ENCODE data around the gene PI4KB. TPM values are rescaled to one million over a fixed set of nuclear protein-coding genes. Genes with fewer than 3 reads are reported as not detected.
A peak's percentile ranks its signal among the peaks of the same experiment; 100 is the strongest.

Gene PI4KB
- total RNA-seq, 1 experiment from 2014 or later, result 50.7 TPM

GRCh38 chr1:151287341-151287699 lies 39.9 kb downstream of the PI4KB start:
- no peak for DNase-seq
- intact Hi-C loops (cut with micrococcal nuclease; ENCODE audit: unreplicated experiment), result no loop called here
- BruUV-seq (replicated peaks), result no TSS peak
- H3K27ac Mint-ChIP-seq (ENCODE audit: unreplicated experiment), result no peak overlapping the region
- peaks cover 13% of the 10 kb centered on the region for H3K4me1 Mint-ChIP-seq (ENCODE audit: low read depth, unreplicated experiment)
- H3K9me3 Mint-ChIP-seq (ENCODE audit: low read depth, unreplicated experiment), result no peaks in the 10 kb centered on the region
- CTCF ChIA-PET, result no interaction called here
- no peaks in the 10 kb centered on the region for H3K27me3 Mint-ChIP-seq (ENCODE audit: unreplicated experiment)
- TF ChIP-seq CTCF (IDR thresholded peaks at IDR 0.05; ENCODE audit: unreplicated experiment), result no peak
- peaks cover 89% of the 10 kb centered on the region for H3K36me3 Mint-ChIP-seq (ENCODE audit: insufficient read depth, unreplicated experiment)
- H3K4me3 Mint-ChIP-seq (ENCODE audit: low read depth, unreplicated experiment), result no peak overlapping the region

- CTCF ChIA-PET, result no interaction called here
- Mint-ChIP-seq H3K4me3 (ENCODE audit: low read depth, unreplicated experiment) (no peak overlapping the region), H3K27me3 (ENCODE audit: unreplicated experiment) (no peaks in the 10 kb centered on the region), H3K27ac (ENCODE audit: unreplicated experiment) (no peak overlapping the region), H3K4me1 (ENCODE audit: low read depth, unreplicated experiment) (peaks cover 13% of the 10 kb centered on the region), H3K9me3 (ENCODE audit: low read depth, unreplicated experiment) (no peaks in the 10 kb centered on the region), H3K36me3 (ENCODE audit: insufficient read depth, unreplicated experiment) (peaks cover 91% of the 10 kb centered on the region)
- no peak for TF ChIP-seq CTCF (IDR thresholded peaks at IDR 0.05; ENCODE audit: unreplicated experiment)
- DNase-seq, result no peak
- BruUV-seq (replicated peaks), result no TSS peak
- intact Hi-C loops (cut with micrococcal nuclease; ENCODE audit: unreplicated experiment), result no loop called here
Observed at GRCh38 chr1:151286619-151287340, 40.4 kb downstream of the PI4KB start.

- CTCF ChIA-PET, result interaction anchor here (0.6 to 1.0 kb wide), 3 partner anchors 17 to 115 kb away, joined by 3 to 5 read pairs (median 4); no protein-coding TSS in a partner anchor
- Mint-ChIP-seq H3K36me3 (ENCODE audit: insufficient read depth, unreplicated experiment) (peaks cover 75% of the 10 kb centered on the region), H3K9me3 (ENCODE audit: low read depth, unreplicated experiment) (no peaks in the 10 kb centered on the region), H3K4me3 (ENCODE audit: low read depth, unreplicated experiment) (peak overlapping the region; percentile 85), H3K27me3 (ENCODE audit: unreplicated experiment) (no peaks in the 10 kb centered on the region), H3K4me1 (ENCODE audit: low read depth, unreplicated experiment) (peaks cover 13% of the 10 kb centered on the region), H3K27ac (ENCODE audit: unreplicated experiment) (peak overlapping the region; percentile 82)
- TF ChIP-seq CTCF (IDR thresholded peaks at IDR 0.05; ENCODE audit: unreplicated experiment), result no peak
- intact Hi-C loops (cut with micrococcal nuclease; ENCODE audit: unreplicated experiment), result no loop called here
- no peak for DNase-seq
- BruUV-seq (replicated peaks), result no TSS peak
Observed at GRCh38 chr1:151284013-151284577, 43.1 kb downstream of the PI4KB start.

- intact Hi-C loops (cut with micrococcal nuclease; ENCODE audit: unreplicated experiment), result no loop called here
- peaks cover 13% of the 10 kb centered on the region for H3K4me1 Mint-ChIP-seq (ENCODE audit: low read depth, unreplicated experiment)
- H3K4me3 Mint-ChIP-seq (ENCODE audit: low read depth, unreplicated experiment), result peak overlapping the region; percentile 85
- peak overlapping the region; percentile 82 for H3K27ac Mint-ChIP-seq (ENCODE audit: unreplicated experiment)
- peaks cover 65% of the 10 kb centered on the region for H3K36me3 Mint-ChIP-seq (ENCODE audit: insufficient read depth, unreplicated experiment)
- TF ChIP-seq CTCF (IDR thresholded peaks at IDR 0.05; ENCODE audit: unreplicated experiment), result no peak
- CTCF ChIA-PET, result interaction anchor here (0.6 to 1.1 kb wide), 7 partner anchors 18 to 313 kb away, joined by 3 to 5 read pairs (median 4); partner anchors contain the start of gene PI4KB
- peaks cover under 1% of the 10 kb centered on the region for H3K27me3 Mint-ChIP-seq (ENCODE audit: unreplicated experiment)
- no TSS peak for BruUV-seq (replicated peaks)
- DNase-seq, result peak; percentile 25
- H3K9me3 Mint-ChIP-seq (ENCODE audit: low read depth, unreplicated experiment), result no peaks in the 10 kb centered on the region
Observed at GRCh38 chr1:151282883-151283725, 44.1 kb downstream of the PI4KB start.
